HCT116 (cell line): ENCODE data around the gene ZNF780B. TPM values are rescaled to one million over a fixed set of nuclear protein-coding genes. Genes with fewer than 3 reads are reported as not detected.

Experiments used
- ATAC-seq: fragments of 200-7000 bp; cut with Tn5 transposase; 2 replicates; pipeline ENCODE4 v1.9.1; 2020; ENCODE audit warnings: mild to moderate bottlenecking, moderate library complexity
- BruUV-seq: library from RNA; stranded (reverse); fragments of 400-500 nt; replicated peaks from 2 replicates; lab custom pipeline; 2021; lab: Mats Ljungman, UMichigan
- CTCF ChIA-PET: fragments of 300-600 bp; sonication (Branson Sonifier 250); formaldehyde crosslinking; loops from one replicate; lab custom pipeline; 2021; ENCODE audit warnings: antibody characterized with exemption; lab: Charles Lee
- POLR2A ChIA-PET: fragments of 300-600, 350-600 bp; sonication (Branson Sonifier 250); formaldehyde crosslinking; loops from one replicate; lab custom pipeline; 2021; ENCODE audit warnings: antibody characterized with exemption; lab: Charles Lee
- RAD21 ChIA-PET, 2 experiments: fragments of 300-600 bp; sonication (Branson Sonifier 250); formaldehyde crosslinking; loops; one replicate each; lab custom pipeline; 2023; ENCODE audit warnings: low total read pairs in 2 of 2; ENCODE audit not compliant: uncharacterized antibody in 2 of 2, unreplicated experiment in 2 of 2, low non-redundant PET in 1 of 2; lab: Charles Lee
- DNase-seq: peaks from one replicate; pipeline ENCODE4 v3.0.0-alpha.2; 2010; ENCODE audit warnings: low read depth, low spot score
- H2AFZ ChIP-seq: fragments of 200-600 bp; shearing (Covaris generic), sonication (generic); 2 replicates; pipeline ENCODE4 v1.6.1; 2017; ENCODE audit warnings: low read depth, mixed run types, mixed read lengths, antibody characterized with exemption, low read length; ENCODE audit not compliant: poor library complexity, severe bottlenecking
- H3K27ac ChIP-seq: 2 replicates; pipeline ENCODE4 v1.5.1; 2012; ENCODE audit warnings: low read depth, low read length
- H3K27me3 ChIP-seq: fragments of 200-600 bp; sonication (generic); 2 replicates; pipeline ENCODE4 v1.6.1; 2016; ENCODE audit warnings: mixed run types, low read length, mixed read lengths; ENCODE audit not compliant: insufficient read depth
- H3K36me3 ChIP-seq, 2 experiments: fragments of 200-500 bp in 1 of 2; fragments of 200-600 bp in 1 of 2; sonication (Bioruptor generic) in 1 of 2; sonication (generic) in 1 of 2; 2 replicates each; pipeline versions ENCODE4 v1.5.1 to v1.6.1; 2014 to 2016; ENCODE audit warnings: low read length in 2 of 2, inconsistent platforms in 1 of 2, mixed read lengths in 1 of 2, mixed run types in 1 of 2; ENCODE audit not compliant: insufficient read depth in 2 of 2, control insufficient read depth in 1 of 2
- H3K4me1 ChIP-seq, 2 experiments: fragments of 200-600 bp in 1 of 2; sonication (generic) in 1 of 2; 2 replicates each; pipeline versions ENCODE4 v1.5.1 to v1.6.1; 2012 to 2017; ENCODE audit warnings: low read length in 2 of 2, inconsistent platforms in 1 of 2, mild to moderate bottlenecking in 1 of 2, mixed read lengths in 1 of 2, mixed run types in 1 of 2, moderate library complexity in 1 of 2; ENCODE audit not compliant: insufficient read depth in 2 of 2, control insufficient read depth in 1 of 2
- H3K4me2 ChIP-seq: fragments of 200-600 bp; sonication (generic); 2 replicates; pipeline ENCODE4 v1.6.1; 2017; ENCODE audit warnings: mixed run types, low read length, mixed read lengths
- H3K4me3 ChIP-seq, 2 experiments: fragments of 200-600 bp in 1 of 2; sonication (generic) in 1 of 2; replicated peaks in 1 of 2; 2 replicates each; pipeline ENCODE4 v1.5.1; 2011 to 2016; ENCODE audit warnings: low read length in 2 of 2, control low read depth in 1 of 2, low read depth in 1 of 2, mild to moderate bottlenecking in 1 of 2, mixed read lengths in 1 of 2, mixed run types in 1 of 2
- H3K79me2 ChIP-seq: fragments of 200-600 bp; sonication (generic); 2 replicates; pipeline ENCODE4 v1.6.1; 2017; ENCODE audit warnings: mild to moderate bottlenecking, mixed run types, low read length, moderate library complexity, mixed read lengths; ENCODE audit not compliant: insufficient read depth
- H3K9ac ChIP-seq: fragments of 200-600 bp; sonication (generic); 2 replicates; pipeline ENCODE4 v1.6.1; 2016; ENCODE audit warnings: low read length, mixed read lengths
- H3K9me2 ChIP-seq: fragments of 200-600 bp; sonication (generic), shearing (Covaris generic); 2 replicates; pipeline ENCODE4 v1.6.1; 2017; ENCODE audit warnings: mixed run types, mild to moderate bottlenecking, moderate library complexity; ENCODE audit not compliant: insufficient read depth
- H3K9me3 ChIP-seq, 2 experiments: fragments of 200-500 bp in 1 of 2; fragments of 200-600 bp in 1 of 2; sonication (Bioruptor generic) in 1 of 2; sonication (generic) in 1 of 2; 2 replicates each; pipeline ENCODE4 v1.6.1; 2014 to 2017; ENCODE audit warnings: low read length in 2 of 2, mixed read lengths in 2 of 2, inconsistent platforms in 1 of 2, low read depth in 1 of 2, mild to moderate bottlenecking in 1 of 2, mixed run types in 1 of 2, moderate library complexity in 1 of 2; ENCODE audit not compliant: control insufficient read depth in 1 of 2, insufficient read depth in 1 of 2
- H4K20me1 ChIP-seq: fragments of 200-600 bp; sonication (generic), shearing (Covaris generic); 2 replicates; pipeline ENCODE4 v1.6.1; 2017; ENCODE audit warnings: mixed run types, mild to moderate bottlenecking, moderate library complexity; ENCODE audit not compliant: insufficient read depth
- CBX3 ChIP-seq: IDR thresholded peaks from 2 replicates; pipeline ENCODE4 v1.6.1; 2012; ENCODE audit warnings: low read depth
- CEBPB ChIP-seq: IDR thresholded peaks from 2 replicates; pipeline ENCODE4 v1.6.1; 2012; ENCODE audit warnings: low read depth
- EZH2 ChIP-seq: fragments of 200-600 bp; sonication (generic); IDR thresholded peaks from 2 replicates; pipeline ENCODE4 v1.6.1; 2017; ENCODE audit warnings: antibody characterized with exemption, mixed run types
- FOSL1 ChIP-seq: IDR thresholded peaks from 2 replicates; pipeline ENCODE4 v1.6.1; 2012; ENCODE audit warnings: low read depth
- POLR2A ChIP-seq: IDR thresholded peaks from 2 replicates; pipeline ENCODE4 v1.7.0; 2011; ENCODE audit warnings: borderline replicate concordance; ENCODE audit not compliant: insufficient read depth, insufficient read length; ENCODE audit errors: extremely low read depth
- SP1 ChIP-seq: IDR thresholded peaks from 2 replicates; pipeline ENCODE4 v1.6.1; 2012; ENCODE audit warnings: low read depth
- SRF ChIP-seq: IDR thresholded peaks from 2 replicates; pipeline ENCODE4 v1.6.1; 2012; ENCODE audit warnings: low read depth
- intact Hi-C: fragments of 100-400 bp; cut with micrococcal nuclease; formaldehyde crosslinking; loops from 2 replicates; pipeline ENCODE4 v1.10.0; 2022
- total RNA-seq: library from RNA; stranded (reverse); gene quantifications from one replicate; pipeline ENCODE4 v1.2.1, GENCODE V29; 2021; ENCODE audit not compliant: unreplicated experiment
- TF ChIP-seq, protein P1 (sequence below), 3 experiments: fragments of 200-600 bp in 1 of 3; sonication (generic) in 1 of 3; IDR thresholded peaks in 2 of 3; conservative IDR thresholded peaks in 1 of 3; 2 replicates each; pipeline ENCODE4 v1.5.1; 2012 to 2017; ENCODE audit warnings: low read depth in 2 of 3, low read length in 2 of 3, antibody characterized with exemption in 1 of 3, borderline replicate concordance in 1 of 3, control low read depth in 1 of 3, mild to moderate bottlenecking in 1 of 3, mixed read lengths in 1 of 3, mixed run types in 1 of 3, moderate library complexity in 1 of 3; ENCODE audit not compliant: insufficient read depth in 1 of 3
- TF ChIP-seq, protein P2 (sequence below): IDR thresholded peaks from 2 replicates; pipeline ENCODE4 v1.6.1; 2011; ENCODE audit warnings: mild to moderate bottlenecking, low read length, moderate library complexity; ENCODE audit not compliant: insufficient replicate concordance; ENCODE audit errors: extremely low read depth
- TF ChIP-seq, protein P3 (sequence below): IDR thresholded peaks from 2 replicates; pipeline ENCODE4 v1.6.1; 2012; ENCODE audit warnings: low read depth

The ZNF780B gene
- total RNA-seq, 1 experiment from 2014 or later, result 10.5 TPM

DNA sequence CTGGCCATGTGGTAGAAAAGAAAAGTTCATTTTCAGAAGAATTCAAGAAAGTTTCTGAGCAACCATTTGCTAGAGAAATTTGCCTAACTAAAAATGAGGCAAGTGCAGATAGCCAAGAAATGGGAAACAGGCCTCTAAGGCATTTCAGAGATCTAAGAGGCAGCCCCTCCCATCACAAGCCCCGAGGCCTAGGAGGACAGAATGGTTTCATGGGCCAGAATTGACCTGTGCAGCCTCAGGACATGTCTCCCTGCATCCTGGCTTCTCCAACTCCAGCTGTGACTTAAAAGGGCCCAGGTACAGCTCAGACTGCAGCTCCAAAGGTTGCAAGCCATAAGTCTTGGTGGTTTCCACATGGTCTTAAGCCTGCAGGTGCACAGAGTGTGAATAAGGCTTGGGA lies 62.4 kb downstream of the ZNF780B start:
- BruUV-seq, result no TSS peak
- Histone ChIP-seq H3K27me3 (no peaks in the 10 kb centered on the region), H3K27ac (no peak overlapping the region), H4K20me1 (no peaks in the 10 kb centered on the region), H3K4me2 (no peak overlapping the region), H3K9me3 (peaks cover 4 to 6% of the 10 kb centered on the region in 2 experiments; a peak in 3 of 4 replicates), H3K9ac (no peak overlapping the region), H3K36me3 (no peaks in the 10 kb centered on the region), H2AFZ (no peak overlapping the region), H3K4me3 (no peak overlapping the region), H3K79me2 (peaks cover 26% of the 10 kb centered on the region), H3K4me1 (peaks cover 0 to 11% of the 10 kb centered on the region in 2 experiments; a peak in 2 of 4 replicates), H3K9me2 (no peaks in the 10 kb centered on the region)
- POLR2A ChIA-PET, result no interaction called here
- TF ChIP-seq SRF (no peak), POLR2A (no peak), FOSL1 (no peak), SP1 (no peak), CBX3 (no peak; the same call in 1 of the 2 replicates), EZH2 (no peak), CEBPB (no peak)
- TF ChIP-seq, protein P1, sequence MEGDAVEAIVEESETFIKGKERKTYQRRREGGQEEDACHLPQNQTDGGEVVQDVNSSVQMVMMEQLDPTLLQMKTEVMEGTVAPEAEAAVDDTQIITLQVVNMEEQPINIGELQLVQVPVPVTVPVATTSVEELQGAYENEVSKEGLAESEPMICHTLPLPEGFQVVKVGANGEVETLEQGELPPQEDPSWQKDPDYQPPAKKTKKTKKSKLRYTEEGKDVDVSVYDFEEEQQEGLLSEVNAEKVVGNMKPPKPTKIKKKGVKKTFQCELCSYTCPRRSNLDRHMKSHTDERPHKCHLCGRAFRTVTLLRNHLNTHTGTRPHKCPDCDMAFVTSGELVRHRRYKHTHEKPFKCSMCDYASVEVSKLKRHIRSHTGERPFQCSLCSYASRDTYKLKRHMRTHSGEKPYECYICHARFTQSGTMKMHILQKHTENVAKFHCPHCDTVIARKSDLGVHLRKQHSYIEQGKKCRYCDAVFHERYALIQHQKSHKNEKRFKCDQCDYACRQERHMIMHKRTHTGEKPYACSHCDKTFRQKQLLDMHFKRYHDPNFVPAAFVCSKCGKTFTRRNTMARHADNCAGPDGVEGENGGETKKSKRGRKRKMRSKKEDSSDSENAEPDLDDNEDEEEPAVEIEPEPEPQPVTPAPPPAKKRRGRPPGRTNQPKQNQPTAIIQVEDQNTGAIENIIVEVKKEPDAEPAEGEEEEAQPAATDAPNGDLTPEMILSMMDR (IDR thresholded peaks at IDR 0.05 in 2 of 3, conservative IDR thresholded peaks at IDR 0.05 in 1 of 3; ENCODE audit: borderline replicate concordance in 1 of 3, insufficient read depth in 1 of 3, low read depth in 2 of 3, low read length in 2 of 3), result no peak
- TF ChIP-seq, protein P2, sequence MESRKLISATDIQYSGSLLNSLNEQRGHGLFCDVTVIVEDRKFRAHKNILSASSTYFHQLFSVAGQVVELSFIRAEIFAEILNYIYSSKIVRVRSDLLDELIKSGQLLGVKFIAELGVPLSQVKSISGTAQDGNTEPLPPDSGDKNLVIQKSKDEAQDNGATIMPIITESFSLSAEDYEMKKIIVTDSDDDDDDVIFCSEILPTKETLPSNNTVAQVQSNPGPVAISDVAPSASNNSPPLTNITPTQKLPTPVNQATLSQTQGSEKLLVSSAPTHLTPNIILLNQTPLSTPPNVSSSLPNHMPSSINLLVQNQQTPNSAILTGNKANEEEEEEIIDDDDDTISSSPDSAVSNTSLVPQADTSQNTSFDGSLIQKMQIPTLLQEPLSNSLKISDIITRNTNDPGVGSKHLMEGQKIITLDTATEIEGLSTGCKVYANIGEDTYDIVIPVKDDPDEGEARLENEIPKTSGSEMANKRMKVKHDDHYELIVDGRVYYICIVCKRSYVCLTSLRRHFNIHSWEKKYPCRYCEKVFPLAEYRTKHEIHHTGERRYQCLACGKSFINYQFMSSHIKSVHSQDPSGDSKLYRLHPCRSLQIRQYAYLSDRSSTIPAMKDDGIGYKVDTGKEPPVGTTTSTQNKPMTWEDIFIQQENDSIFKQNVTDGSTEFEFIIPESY, result no peak
- TF ChIP-seq, protein P3, sequence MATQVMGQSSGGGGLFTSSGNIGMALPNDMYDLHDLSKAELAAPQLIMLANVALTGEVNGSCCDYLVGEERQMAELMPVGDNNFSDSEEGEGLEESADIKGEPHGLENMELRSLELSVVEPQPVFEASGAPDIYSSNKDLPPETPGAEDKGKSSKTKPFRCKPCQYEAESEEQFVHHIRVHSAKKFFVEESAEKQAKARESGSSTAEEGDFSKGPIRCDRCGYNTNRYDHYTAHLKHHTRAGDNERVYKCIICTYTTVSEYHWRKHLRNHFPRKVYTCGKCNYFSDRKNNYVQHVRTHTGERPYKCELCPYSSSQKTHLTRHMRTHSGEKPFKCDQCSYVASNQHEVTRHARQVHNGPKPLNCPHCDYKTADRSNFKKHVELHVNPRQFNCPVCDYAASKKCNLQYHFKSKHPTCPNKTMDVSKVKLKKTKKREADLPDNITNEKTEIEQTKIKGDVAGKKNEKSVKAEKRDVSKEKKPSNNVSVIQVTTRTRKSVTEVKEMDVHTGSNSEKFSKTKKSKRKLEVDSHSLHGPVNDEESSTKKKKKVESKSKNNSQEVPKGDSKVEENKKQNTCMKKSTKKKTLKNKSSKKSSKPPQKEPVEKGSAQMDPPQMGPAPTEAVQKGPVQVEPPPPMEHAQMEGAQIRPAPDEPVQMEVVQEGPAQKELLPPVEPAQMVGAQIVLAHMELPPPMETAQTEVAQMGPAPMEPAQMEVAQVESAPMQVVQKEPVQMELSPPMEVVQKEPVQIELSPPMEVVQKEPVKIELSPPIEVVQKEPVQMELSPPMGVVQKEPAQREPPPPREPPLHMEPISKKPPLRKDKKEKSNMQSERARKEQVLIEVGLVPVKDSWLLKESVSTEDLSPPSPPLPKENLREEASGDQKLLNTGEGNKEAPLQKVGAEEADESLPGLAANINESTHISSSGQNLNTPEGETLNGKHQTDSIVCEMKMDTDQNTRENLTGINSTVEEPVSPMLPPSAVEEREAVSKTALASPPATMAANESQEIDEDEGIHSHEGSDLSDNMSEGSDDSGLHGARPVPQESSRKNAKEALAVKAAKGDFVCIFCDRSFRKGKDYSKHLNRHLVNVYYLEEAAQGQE, result no peak
- intact Hi-C loops, result no loop called here
- DNase-seq, result no peak
- no peak for ATAC-seq
- RAD21 ChIA-PET, result no interaction called here
- CTCF ChIA-PET, result no interaction called here
